GM19023 (cell line): ENCODE data around the gene SPNS3.

Experiments used
- ATAC-seq: cut with Tn5 transposase; IDR thresholded peaks from one replicate; pipeline ENCODE4 v1.9.1; 2021; ENCODE audit warnings: mild to moderate bottlenecking, moderate library complexity; ENCODE audit not compliant: unreplicated experiment

Gene SPNS3

DNA sequence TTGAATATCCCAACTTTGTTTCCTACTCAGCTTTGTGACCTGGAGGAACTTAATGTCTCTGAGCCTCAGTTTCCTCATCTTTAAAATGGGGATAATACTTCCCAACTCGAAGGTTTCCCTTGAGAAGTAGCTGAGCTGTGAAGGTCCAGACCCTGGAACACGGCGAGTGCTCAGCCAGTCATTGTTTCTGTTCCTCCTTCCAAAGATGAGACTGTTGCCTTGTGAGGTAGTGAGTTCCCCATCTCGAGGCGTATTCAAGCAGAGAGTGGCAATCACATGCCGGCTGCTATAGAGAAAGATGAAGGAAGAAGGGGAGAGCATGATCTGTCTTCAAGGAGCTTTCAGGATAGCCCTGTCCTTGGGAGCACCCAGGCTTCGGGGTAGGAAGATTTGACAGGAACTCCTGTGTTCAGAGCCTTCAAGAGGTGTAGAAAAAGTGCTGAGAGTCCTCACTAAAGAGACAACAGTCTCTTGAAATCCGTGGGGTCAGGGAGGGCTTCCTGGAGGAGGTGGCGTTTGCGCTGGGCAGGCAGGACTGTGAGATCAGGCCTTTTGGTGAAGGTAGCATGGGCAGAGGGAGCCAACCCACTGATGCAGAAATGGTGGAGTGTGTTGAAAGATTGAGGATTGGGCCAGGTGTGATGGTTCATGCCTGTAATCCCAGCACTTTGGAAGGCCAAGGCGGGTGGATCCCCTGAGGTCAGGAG lies 92.1 kb downstream of the SPNS3 start:
- no peak for ATAC-seq

DNA sequence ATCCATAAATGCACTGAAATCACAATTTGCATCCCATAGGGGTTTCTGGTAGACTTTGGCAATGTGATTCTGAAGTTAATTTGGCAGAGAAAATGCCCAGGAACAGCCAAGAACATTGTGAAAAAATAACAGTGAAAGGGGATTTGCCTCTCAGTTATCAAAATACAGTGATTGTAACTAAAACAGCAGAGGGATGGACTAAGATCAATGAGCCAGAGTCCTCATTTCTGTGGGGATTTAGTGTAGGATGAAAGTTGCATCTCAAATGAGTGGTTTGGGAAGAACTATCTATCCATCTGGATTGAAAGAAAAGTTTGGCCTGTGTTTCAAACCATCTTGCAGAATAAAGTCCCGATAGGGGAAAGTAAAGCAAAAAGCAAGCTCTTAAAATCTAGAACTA lies 93.4 kb downstream of the SPNS3 start:
- no peak for ATAC-seq

DNA sequence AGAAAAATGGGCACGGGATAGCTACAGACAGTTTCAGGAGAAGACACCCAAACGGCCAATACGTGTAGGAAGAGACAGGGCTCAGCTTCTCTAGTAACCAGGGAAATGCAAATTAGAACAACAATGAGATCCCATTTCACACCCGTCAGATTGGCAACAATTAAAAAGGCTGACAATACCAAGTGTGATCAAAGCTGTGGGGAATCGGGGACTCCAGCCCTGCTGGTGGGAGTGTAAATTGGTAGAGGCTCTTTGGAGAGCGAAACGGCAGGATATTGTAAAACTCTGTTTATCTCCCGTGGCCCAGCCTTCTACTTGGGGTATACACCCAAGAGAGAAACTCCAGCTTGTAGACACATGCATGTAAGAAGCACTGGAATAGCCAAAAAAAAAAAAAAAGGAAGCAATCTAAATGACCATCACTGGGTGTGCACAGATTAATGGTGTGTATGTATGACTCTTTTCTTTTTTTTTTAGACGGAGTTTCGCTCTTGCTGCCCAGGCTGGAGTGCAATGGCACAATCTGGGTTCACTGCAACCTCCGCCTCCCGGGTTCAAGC lies 93.9 kb downstream of the SPNS3 start:
- no peak for ATAC-seq

DNA sequence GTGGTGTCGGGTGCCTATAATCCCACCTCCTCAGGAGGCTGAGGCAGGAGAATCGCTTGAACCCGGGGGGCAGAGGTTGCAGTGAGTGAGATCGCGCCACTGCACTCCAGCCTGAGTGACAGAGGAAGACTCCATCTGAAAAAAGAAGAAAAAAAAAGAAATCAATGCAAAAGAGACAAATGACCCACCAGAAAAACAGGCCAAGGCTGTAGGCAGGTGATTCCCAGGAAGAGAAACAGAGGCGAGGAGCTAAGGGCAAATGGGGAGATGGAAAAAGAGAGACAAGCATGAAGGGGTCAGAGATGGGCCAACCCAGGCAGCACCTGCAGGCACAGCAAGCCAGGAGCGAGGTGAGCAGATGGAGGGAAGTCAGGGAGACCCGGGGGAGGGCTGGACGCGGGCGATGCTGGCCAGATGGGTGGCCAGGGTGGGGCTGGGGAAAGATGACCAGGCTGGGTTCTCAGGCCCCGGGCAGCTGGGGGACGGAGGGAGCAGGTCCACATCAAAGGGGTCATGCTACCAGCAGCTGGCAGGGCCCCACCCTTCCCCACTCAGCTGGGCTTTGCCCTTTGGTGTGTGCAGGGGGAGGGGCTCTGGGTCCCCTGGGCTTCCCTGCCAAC lies 95.9 kb downstream of the SPNS3 start:
- ATAC-seq = no peak

DNA sequence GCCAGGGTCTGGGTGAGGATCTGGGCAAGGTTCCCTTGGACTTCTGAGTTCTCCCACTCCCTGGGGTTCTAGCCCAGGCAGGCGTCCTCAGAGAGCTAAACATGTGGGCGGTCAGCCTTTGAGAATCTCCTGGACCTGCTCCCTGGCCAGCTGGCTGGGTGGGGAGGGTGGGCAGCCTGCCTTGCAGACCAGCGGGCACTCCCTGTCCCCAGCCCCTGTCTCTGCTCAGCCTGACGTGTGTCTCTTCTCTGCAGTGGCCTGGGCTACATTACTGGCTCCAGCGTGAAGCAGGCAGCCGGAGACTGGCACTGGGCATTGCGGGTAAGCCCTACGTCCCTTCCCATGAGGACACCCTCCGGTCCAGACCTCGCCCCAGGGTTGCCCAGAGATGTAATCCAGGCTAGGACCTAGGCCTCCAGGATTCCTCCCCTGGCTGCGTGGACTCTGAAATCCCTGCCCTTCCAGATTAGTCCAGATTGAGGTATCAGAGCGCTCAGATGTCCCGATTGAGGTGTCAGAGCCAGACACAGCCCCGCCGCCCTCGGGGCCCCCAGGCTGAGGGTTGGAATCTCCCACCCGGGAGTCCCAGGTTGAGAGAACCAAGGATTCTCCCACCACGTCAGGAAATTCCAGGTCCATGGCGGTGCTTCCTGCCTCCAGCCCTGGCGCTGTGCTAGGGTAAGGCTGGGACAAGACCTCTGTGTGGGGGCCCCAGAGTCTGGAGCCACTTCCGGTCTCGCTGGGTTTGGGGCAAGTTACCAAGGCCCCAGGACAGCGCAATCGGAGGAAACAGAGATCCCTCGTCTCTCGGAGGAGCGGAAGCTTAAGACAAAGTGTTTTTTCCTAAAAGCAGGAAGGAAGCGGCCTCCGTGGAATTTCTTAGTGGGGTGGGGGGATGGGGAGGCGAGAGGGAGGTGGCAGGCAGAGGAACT lies 97.3 kb downstream of the SPNS3 start:
- no peak for ATAC-seq

DNA sequence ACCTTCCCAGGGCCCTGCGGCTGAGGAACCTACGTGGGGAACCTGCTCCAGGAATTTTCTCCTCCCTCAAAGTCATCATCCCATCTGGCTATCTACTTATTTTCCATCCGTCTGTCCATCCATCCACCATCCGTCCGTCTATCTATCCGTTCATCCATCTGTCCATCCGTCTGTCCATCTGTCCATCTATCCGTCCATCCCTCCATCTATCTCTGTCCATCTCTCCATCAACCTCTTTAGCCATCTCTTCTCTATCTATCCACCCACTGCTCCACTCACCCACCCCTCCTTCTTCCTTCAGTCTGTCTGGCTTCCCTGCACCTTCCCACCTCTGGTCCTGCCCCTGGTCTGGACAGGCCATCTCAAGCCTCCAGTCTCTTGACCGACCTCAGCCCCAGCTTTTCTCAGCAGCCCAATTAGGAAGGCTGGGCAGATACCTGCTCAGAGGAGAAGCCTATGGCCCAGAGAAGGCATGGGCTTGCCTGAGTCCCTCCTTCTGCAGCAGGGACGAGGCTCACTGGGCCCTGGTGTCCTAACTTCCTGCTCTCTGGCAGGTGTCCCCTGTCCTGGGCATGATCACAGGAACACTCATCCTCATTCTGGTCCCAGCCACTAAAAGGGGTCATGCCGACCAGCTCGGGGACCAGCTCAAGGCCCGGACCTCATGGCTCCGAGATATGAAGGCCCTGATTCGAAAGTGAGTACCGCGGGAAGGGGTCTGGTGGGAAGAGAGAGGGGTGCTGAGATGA lies 98.4 kb downstream of the SPNS3 start:
- ATAC-seq = no peak

DNA sequence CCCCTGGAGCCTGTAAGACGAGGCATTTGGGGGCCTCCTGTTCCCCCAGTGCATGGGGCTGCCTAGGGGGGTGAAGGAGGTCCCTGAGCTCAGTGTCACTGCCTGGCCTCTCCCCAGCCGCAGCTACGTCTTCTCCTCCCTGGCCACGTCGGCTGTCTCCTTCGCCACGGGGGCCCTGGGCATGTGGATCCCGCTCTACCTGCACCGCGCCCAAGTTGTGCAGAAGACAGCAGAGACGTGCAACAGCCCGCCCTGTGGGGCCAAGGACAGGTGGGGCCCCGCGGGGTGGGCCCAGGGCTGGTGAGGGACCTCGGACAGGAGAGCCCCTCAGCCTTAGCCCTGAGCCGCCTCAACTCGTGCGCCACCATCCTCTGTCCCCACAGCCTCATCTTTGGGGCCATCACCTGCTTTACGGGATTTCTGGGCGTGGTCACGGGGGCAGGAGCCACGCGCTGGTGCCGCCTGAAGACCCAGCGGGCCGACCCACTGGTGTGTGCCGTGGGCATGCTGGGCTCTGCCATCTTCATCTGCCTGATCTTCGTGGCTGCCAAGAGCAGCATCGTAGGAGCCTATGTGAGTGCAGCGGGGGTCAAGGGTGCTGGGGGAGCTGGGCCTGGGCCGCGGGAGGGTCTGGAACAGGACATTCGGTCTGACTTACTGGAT lies 99.3 kb downstream of the SPNS3 start:
- ATAC-seq = no peak

DNA sequence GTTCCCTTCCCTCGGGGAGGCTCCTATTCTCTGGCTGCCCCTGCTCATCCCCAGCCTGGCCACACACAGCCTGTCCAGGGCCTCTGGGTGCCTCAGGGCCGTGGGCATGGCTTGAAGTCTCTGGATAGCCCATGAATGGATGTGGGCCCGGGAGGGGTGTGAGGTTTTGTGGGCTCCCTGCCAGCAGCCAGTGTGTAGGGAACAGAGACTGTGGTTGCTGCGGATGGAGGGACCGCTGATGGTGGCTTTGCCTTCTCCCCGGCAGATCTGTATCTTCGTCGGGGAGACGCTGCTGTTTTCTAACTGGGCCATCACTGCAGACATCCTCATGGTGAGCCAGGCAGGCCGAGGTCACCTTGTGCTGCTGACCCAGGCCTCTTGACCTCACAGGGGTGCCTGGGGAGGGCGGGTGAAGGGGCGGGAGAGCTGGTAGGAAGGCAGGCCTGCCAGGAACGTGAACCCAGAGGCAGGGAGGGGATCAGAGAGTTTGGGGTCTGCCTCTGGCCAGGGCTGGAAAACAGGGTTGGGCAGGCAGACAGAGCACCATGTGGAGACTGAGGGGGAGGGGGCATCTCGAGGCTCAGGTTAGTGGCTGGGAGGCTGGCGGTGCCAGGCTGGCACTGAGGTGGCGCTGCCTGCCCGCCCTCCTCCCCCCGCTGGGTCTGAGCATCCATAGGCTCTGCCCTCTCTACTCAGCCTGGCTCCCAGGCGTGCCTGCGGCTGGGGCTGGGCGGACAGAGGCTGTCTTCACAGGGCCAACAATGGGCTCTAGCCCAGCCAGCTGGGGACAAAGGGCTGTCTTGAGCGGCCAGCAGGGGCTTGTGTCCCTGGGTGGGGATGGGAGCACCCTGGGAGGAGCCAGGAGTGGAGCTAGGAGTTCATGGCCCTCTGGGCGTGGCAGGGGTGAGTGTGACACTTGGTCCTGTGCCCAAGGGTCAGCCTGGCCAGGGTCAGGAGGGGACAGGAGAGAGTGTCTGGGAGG lies 100.1 kb downstream of the SPNS3 start:
- ATAC-seq = no peak

DNA sequence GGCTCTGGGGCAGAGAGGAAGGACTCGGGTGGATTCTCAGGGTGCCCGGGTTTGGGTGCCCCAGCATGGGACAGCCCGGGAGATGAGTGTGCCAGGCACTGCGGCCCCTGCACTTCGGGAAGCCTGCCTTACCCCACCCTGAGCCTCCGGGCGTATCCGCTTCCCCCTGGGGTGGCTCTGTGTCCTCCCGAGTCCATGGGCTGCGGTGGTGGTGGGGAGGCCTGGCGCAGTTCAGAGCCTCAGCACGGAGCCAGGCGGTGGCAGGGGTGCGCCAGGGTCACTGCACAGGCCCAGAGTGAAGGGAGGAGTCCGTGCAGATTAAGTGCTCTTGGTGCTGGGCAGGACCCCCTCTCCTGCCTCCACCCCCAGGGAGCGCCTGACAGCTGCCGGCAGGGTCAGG lies 100.8 kb downstream of the SPNS3 start:
- ATAC-seq = no peak

DNA sequence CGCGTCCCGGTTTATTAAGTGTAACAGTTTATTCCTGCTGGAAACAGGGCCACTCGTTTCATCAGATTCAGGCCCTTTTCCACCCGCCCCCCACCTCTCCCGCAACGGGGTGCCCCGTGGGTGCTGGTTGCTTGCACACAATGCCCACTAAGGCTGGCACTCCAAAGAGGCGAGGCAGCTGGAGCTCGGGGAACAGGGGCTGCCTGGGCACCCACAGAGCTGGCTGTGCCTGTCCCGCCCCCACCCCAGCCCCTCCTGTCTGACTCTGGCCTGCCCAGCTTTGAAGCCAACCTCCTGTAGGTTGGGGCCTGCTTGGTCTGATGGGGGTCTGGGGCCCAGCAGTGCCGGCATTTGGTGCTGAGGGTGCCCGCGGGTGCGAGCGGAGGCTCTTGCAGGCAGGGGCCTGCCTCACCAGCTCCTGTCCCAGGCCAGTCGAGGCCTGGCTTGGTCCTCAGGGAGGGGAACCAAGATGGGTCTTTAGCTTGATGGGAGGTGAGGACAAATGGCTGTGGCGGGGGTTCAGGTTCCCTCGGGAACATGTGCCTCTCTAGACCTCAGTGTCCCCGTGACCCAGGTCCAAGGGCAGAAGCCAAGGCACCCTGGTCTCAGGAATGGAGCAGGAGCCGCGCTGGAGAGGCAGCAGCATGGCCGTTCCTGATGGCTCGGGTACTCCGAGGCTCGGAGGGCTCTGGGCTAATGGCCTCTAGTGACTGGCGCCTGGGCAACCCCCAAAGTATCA lies 101.4 kb downstream of the SPNS3 start:
- ATAC-seq = no peak

DNA sequence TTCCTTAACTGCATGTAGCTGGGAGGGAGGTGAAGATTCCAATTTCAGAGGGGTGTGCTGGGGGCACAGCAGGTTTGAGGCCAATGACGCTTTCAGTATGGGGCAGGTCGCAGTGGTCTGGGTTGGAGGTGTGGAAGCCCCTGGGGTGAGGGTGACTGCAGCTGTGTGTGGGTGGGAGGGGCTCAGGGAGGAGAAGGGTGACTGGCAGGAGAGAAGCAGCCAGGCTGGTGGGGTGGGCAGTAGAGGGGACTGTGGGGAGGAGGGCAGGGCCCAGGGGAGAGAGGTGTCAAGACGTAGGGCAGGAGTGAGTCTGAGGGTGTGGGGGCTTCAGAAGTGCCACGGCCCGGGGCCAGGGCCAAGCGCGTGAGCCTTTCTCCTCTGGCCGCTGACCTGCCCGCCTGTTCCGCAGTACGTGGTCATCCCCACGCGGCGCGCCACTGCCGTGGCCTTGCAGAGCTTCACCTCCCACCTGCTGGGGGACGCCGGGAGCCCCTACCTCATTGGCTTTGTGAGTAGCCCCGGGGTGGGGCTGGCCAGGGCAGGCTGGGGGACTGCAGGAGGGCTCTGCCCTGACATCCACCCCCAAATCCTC lies 102.0 kb downstream of the SPNS3 start:
- ATAC-seq = no peak

DNA sequence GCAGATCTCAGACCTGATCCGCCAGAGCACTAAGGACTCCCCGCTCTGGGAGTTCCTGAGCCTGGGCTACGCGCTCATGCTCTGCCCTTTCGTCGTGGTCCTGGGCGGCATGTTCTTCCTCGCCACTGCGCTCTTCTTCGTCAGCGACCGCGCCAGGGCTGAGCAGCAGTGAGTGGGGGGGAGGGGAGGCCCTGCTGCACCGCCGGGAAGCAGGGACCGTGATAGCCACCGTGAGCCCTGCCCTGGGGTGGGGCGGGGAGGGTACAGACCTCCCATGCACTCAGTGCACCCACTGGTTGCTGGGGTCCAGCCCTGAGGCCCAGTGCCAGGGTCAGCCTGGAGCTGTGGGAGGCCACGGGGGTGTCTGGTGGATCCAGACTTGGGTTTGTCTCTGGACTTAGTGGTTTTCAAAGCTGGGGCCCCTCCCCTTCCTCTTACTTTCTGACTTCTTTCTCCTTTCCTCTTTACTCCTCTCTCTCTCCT lies 102.6 kb downstream of the SPNS3 start:
- no peak for ATAC-seq

DNA sequence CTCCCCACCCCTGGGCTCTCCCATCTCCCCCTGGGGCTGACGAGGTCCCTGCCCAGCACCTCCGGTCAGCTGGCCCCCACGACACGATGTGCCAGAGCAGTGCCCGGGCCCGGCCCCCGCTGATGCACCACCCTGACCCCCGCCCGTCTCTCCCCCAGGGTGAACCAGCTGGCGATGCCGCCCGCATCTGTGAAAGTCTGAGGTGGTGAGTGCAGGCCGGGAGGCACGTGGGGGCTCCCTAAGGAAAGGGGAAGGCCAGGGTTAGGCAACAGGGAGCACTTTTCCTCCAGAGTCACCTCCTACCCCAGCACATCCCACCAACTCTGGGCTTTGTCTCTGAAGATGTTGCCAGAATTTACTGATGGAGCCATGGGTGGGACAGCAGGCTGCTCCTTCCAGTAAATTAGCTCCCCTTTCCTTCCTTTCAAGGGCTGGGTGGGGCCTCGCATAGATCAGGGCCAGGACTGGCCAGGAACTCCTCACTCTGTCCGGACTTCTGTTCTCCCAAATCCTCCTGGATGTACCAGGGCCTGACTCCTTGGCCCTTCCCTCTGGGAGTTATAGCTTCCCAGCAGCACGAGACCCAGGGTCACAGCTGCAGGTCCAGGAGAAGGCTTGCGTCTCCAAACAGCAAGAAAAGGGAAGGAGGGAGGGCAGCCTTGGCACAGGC lies 103.1 kb downstream of the SPNS3 start:
- ATAC-seq = no peak
